CD4-positive, alpha-beta T cell (primary cell): ENCODE results near the gene SNCG. TPM values are rescaled to one million over a fixed set of nuclear protein-coding genes. Genes with fewer than 3 reads are reported as not detected.
"Not testable (repeated sequence)": the region's sequence is repeated elsewhere in the genome, so short reads cannot be mapped to it uniquely, and the experiment has no call there.

Experiments
- ATAC-seq: fragments of 200-7000 bp; cut with Tn5 transposase; one replicate; pipeline ENCODE4 v1.10.0; 2022; ENCODE audit warnings: mild to moderate bottlenecking; ENCODE audit not compliant: poor library complexity
- CTCF ChIA-PET: fragments of 350-600 bp; sonication (Branson Sonifier 250); formaldehyde crosslinking; loops from one replicate; lab custom pipeline; 2021; ENCODE audit warnings: antibody characterized with exemption, inconsistent platforms; lab: Charles Lee
- POLR2A ChIA-PET: fragments of 350-600 bp; sonication (Branson Sonifier 250); formaldehyde crosslinking; loops from one replicate; lab custom pipeline; 2021; ENCODE audit warnings: antibody characterized with exemption, inconsistent platforms; lab: Charles Lee
- DNase-seq, 14 experiments: peaks; one replicate each; pipeline ENCODE4 v3.0.0-alpha.2; 2013 to 2020; ENCODE audit warnings: mixed read lengths in 2 of 14
- H3K27ac ChIP-seq, 2 donors: one replicate each; pipeline versions ENCODE4 v1.5.1 to v1.7.0; 2013; ENCODE audit warnings: low read length in 2 of 2, low read depth in 1 of 2, mild to moderate bottlenecking in 1 of 2
- H3K27me3 ChIP-seq, 2 experiments: 1 replicate in 1 of 2; 2 replicates in 1 of 2; pipeline versions ENCODE4 v1.6.1 to v1.7.0; 2013; ENCODE audit warnings: low read length in 2 of 2, control low read depth in 1 of 2, mild to moderate bottlenecking in 1 of 2, moderate library complexity in 1 of 2; ENCODE audit not compliant: insufficient read depth in 2 of 2, control insufficient read depth in 1 of 2
- H3K36me3 ChIP-seq: one replicate; pipeline ENCODE4 v1.6.1; 2013; ENCODE audit warnings: low read length, control low read depth; ENCODE audit not compliant: insufficient read depth
- H3K4me1 ChIP-seq: one replicate; pipeline ENCODE4 v1.6.1; 2013; ENCODE audit warnings: low read length, control low read depth; ENCODE audit not compliant: insufficient read depth
- H3K4me3 ChIP-seq: one replicate; pipeline ENCODE4 v1.5.1; 2013; ENCODE audit warnings: mild to moderate bottlenecking, low read length, moderate library complexity
- H3K9me3 ChIP-seq, 2 experiments: 1 replicate in 1 of 2; 2 replicates in 1 of 2; pipeline versions ENCODE4 v1.6.1 to v1.7.0; 2013; ENCODE audit warnings: low read length in 2 of 2, mild to moderate bottlenecking in 2 of 2, control low read depth in 1 of 2, moderate library complexity in 1 of 2; ENCODE audit not compliant: control insufficient read depth in 1 of 2, insufficient read depth in 1 of 2
- H3K27ac Mint-ChIP-seq: one replicate; pipeline ENCODE4 v1.8.0; 2020; ENCODE audit warnings: mixed read lengths
- H3K27me3 Mint-ChIP-seq: one replicate; pipeline ENCODE4 v1.8.0; 2021; ENCODE audit warnings: mixed read lengths
- H3K36me3 Mint-ChIP-seq: one replicate; pipeline ENCODE4 v1.8.0; 2021; ENCODE audit warnings: low read depth, mixed read lengths
- H3K4me1 Mint-ChIP-seq: one replicate; pipeline ENCODE4 v1.8.0; 2021; ENCODE audit warnings: low read depth, mixed read lengths
- H3K4me3 Mint-ChIP-seq: one replicate; pipeline ENCODE4 v1.8.0; 2020; ENCODE audit warnings: mild to moderate bottlenecking, mixed read lengths
- H3K9me3 Mint-ChIP-seq: one replicate; pipeline ENCODE4 v1.8.0; 2020; ENCODE audit warnings: mixed read lengths
- intact Hi-C, 2 experiments: fragments of 100-400 bp; cut with DNase I in 1 of 2; cut with micrococcal nuclease in 1 of 2; formaldehyde crosslinking; loops; one replicate each; pipeline versions ENCODE4 v1.15.1 to v1.9.0; 2023 to 2025; cut with DNase I, micrococcal nuclease
- total RNA-seq, 174 experiments: library from RNA in 2 of 174; stranded (reverse) in 2 of 174; gene quantifications; one replicate each; pipeline ENCODE4 v1.2.3 and lab custom pipeline; 2021 to 2026
- TF ChIP-seq, protein P1 (sequence below): fragments of 200-600 bp; IDR thresholded peaks from one replicate; pipeline ENCODE4 v1.8.0; 2022; ENCODE audit warnings: antibody characterized with exemption, mild to moderate bottlenecking

Gene SNCG
- total RNA-seq, 2 experiments from 2014 or later: not detected

DNA sequence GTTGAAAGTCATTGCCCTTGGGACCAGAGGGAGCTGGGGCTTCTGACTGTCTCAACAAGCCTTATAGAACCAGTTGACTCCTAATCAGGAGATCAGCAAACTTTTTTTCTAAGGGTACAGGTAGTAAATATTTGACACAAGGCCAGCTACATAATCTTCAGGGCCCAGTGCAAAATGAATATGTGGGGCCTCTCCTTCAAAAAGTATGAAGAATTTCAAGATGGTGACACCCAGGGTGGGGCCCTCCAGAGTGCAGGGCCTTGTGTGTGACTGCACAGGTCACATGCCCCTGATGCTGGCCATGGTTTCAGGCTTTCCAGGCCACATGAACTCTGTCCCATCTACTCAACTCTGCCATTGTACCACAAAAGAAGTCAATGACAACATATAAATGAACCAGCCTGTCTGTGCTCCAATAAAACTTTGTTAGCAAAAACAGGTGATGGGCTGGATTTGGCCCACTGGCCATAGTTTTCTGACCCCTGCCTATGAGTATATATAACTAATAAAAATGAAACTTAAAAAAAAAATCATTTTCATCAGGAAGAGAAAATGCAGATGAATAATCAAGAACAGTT is 7.1 kb upstream of the SNCG start:
- peaks cover 4% of the 10 kb centered on the region for H3K36me3 Mint-ChIP-seq

DNA sequence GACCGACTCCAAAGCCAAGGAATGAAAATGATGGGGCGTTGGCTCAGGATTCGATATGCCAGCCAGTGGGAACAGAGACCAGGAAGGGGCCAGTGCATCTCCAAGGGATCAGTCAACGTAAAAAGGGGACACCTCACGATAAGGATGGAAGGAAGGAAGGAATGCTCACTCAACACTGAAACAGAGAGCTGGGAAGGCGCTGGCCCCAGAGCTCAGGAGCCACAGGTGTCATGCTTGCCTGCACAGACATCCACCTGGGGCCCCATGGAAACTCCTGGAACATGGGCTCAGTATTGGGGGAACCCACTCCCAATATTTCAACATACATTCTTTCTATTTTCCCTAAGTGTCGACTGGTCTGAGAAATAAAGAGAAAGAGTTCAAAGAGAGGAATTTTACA is 6.3 kb upstream of the SNCG start:
- DNase-seq (no peak), ATAC-seq (no peak)
- H3K9me3 Mint-ChIP-seq: peaks cover 2% of the 10 kb centered on the region
- ChIA-PET POLR2A (no interaction called here), CTCF (no interaction called here)
- Histone ChIP-seq H3K9me3 (peaks cover 0 to 21% of the 10 kb centered on the region in 2 experiments), H3K27ac (no peak overlapping the region), H3K36me3 (no peaks in the 10 kb centered on the region), H3K4me3 (no peak overlapping the region), H3K27me3 (no peaks in the 10 kb centered on the region), H3K4me1 (peaks cover 49% of the 10 kb centered on the region)
- peaks cover 14% of the 10 kb centered on the region for H3K4me1 Mint-ChIP-seq
- H3K27me3 Mint-ChIP-seq: no peaks in the 10 kb centered on the region
- H3K27ac Mint-ChIP-seq: no peak overlapping the region
- intact Hi-C loops: no loop called here
- peaks cover 4% of the 10 kb centered on the region for H3K36me3 Mint-ChIP-seq
- H3K4me3 Mint-ChIP-seq: no peak overlapping the region
- TF ChIP-seq, protein P1, sequence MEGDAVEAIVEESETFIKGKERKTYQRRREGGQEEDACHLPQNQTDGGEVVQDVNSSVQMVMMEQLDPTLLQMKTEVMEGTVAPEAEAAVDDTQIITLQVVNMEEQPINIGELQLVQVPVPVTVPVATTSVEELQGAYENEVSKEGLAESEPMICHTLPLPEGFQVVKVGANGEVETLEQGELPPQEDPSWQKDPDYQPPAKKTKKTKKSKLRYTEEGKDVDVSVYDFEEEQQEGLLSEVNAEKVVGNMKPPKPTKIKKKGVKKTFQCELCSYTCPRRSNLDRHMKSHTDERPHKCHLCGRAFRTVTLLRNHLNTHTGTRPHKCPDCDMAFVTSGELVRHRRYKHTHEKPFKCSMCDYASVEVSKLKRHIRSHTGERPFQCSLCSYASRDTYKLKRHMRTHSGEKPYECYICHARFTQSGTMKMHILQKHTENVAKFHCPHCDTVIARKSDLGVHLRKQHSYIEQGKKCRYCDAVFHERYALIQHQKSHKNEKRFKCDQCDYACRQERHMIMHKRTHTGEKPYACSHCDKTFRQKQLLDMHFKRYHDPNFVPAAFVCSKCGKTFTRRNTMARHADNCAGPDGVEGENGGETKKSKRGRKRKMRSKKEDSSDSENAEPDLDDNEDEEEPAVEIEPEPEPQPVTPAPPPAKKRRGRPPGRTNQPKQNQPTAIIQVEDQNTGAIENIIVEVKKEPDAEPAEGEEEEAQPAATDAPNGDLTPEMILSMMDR: no peak

More for the DNA sequence above, 7.1 kb upstream of the SNCG start:
- peaks cover 2% of the 10 kb centered on the region for H3K9me3 Mint-ChIP-seq
- Histone ChIP-seq H3K36me3 (no peaks in the 10 kb centered on the region), H3K4me3 (no peak overlapping the region), H3K27ac (peak overlapping the region; percentile 51 to 79), H3K9me3 (peaks cover 0 to 21% of the 10 kb centered on the region in 2 experiments), H3K27me3 (no peaks in the 10 kb centered on the region), H3K4me1 (peaks cover 42% of the 10 kb centered on the region)
- peak overlapping the region; percentile 80 for H3K27ac Mint-ChIP-seq
- no peak overlapping the region for H3K4me3 Mint-ChIP-seq
- intact Hi-C loops: no loop called here
- peaks cover 14% of the 10 kb centered on the region for H3K4me1 Mint-ChIP-seq
- H3K27me3 Mint-ChIP-seq: peaks cover 5% of the 10 kb centered on the region
- POLR2A ChIA-PET: no interaction called here
- DNase-seq: peak in 1 of 14 experiments; percentile 5
- TF ChIP-seq, protein P1: no peak
- ATAC-seq: no peak
- CTCF ChIA-PET: no interaction called here

DNA sequence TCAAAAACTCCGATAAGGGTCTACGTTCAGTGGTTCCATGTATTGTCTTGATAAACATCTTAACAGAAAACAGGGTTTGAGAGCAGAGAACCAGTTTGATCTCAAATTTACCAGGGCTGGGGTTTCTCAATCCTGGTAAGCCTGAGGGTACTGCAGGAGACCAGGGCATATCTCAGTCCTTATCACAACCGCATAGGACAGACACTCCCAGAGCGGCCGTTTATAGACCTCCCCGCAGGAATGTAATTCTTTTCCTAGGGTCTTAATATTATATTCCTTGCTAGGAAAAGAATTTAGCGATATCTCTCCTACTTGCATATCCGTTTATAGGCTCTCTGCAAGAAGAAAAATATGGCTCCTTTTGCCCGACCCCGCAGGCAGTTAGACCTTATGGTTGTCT is 5.7 kb upstream of the SNCG start:
- H3K9me3 ChIP-seq: peaks cover 0 to 21% of the 10 kb centered on the region in 2 experiments
- CTCF ChIA-PET, intact Hi-C loops, H3K27me3 ChIP-seq, H3K4me3 Mint-ChIP-seq, H3K36me3 Mint-ChIP-seq, H3K4me3 ChIP-seq, H3K27ac ChIP-seq, H3K27me3 Mint-ChIP-seq, ATAC-seq, H3K27ac Mint-ChIP-seq, DNase-seq, POLR2A ChIA-PET, H3K36me3 ChIP-seq, H3K9me3 Mint-ChIP-seq: not testable (repeated sequence)
- peaks cover 52% of the 10 kb centered on the region for H3K4me1 ChIP-seq
- peaks cover 14% of the 10 kb centered on the region for H3K4me1 Mint-ChIP-seq
